ENCODE measurements around the gene DBX1. TPM values are rescaled to one million over a fixed set of nuclear protein-coding genes. Genes with fewer than 3 reads are reported as not detected.

The DBX1 gene
- total RNA-seq, 2 experiments from 2014 or later, result not detected

- peaks cover 11% of the 10 kb centered on the region for H3K4me1 Mint-ChIP-seq
- ChIA-PET CTCF (interaction anchor here (0.6 to 6.5 kb wide), 41 partner anchors 10 to 546 kb away, joined by 3 to 114 read pairs (median 4); no protein-coding TSS in a partner anchor), POLR2A (no interaction called here)
- no peak overlapping the region for H3K27ac Mint-ChIP-seq
- H3K27me3 Mint-ChIP-seq, result peaks cover 18% of the 10 kb centered on the region
- DNase-seq, result peak; percentile 75
- no peaks in the 10 kb centered on the region for H3K9me3 Mint-ChIP-seq
- H3K36me3 Mint-ChIP-seq (ENCODE audit: low read depth), result no peaks in the 10 kb centered on the region
- no peak overlapping the region for H3K4me3 Mint-ChIP-seq
These were observed 32.4 kb downstream of the DBX1 start for GRCh38 chr11:20127671-20128527.

GRCh38 chr11:20126724-20127123 is 33.6 kb downstream of the DBX1 start:
- Mint-ChIP-seq H3K4me1 (peaks cover 3% of the 10 kb centered on the region), H3K27me3 (peaks cover 8% of the 10 kb centered on the region), H3K36me3 (ENCODE audit: low read depth) (no peaks in the 10 kb centered on the region), H3K4me3 (no peak overlapping the region), H3K9me3 (no peaks in the 10 kb centered on the region), H3K27ac (no peak overlapping the region)
- no peak for DNase-seq
- POLR2A ChIA-PET, result no interaction called here
- CTCF ChIA-PET, result interaction anchor here (1.1 to 6.5 kb wide), 7 partner anchors 8 to 484 kb away, joined by 4 to 114 read pairs (median 15); no protein-coding TSS in a partner anchor

- Mint-ChIP-seq H3K36me3 (ENCODE audit: low read depth) (no peaks in the 10 kb centered on the region), H3K4me3 (no peak overlapping the region), H3K27me3 (peaks cover 5% of the 10 kb centered on the region), H3K9me3 (no peaks in the 10 kb centered on the region), H3K4me1 (no peaks in the 10 kb centered on the region), H3K27ac (no peak overlapping the region)
- DNase-seq, result no peak
- ChIA-PET POLR2A (no interaction called here), CTCF (interaction anchor here (6.5 kb wide), 1 partner anchor 229 kb away, joined by 114 read pairs; no protein-coding TSS in a partner anchor)
These were observed 34.3 kb downstream of the DBX1 start for GRCh38 chr11:20125927-20126326.

- ChIA-PET CTCF (no interaction called here), POLR2A (no interaction called here)
- no peak for DNase-seq
- peaks cover 2% of the 10 kb centered on the region for H3K27me3 Mint-ChIP-seq
- no peaks in the 10 kb centered on the region for H3K4me1 Mint-ChIP-seq
- H3K27ac Mint-ChIP-seq, result no peak overlapping the region
- no peaks in the 10 kb centered on the region for H3K9me3 Mint-ChIP-seq
- no peaks in the 10 kb centered on the region for H3K36me3 Mint-ChIP-seq (ENCODE audit: low read depth)
- no peak overlapping the region for H3K4me3 Mint-ChIP-seq
These were observed 38.1 kb downstream of the DBX1 start for GRCh38 chr11:20122131-20122530.

GRCh38 chr11:20120134-20120925 is 39.9 kb downstream of the DBX1 start:
- DNase-seq, result no peak
- Mint-ChIP-seq H3K4me1 (no peaks in the 10 kb centered on the region), H3K9me3 (no peaks in the 10 kb centered on the region), H3K4me3 (no peak overlapping the region), H3K36me3 (ENCODE audit: low read depth) (no peaks in the 10 kb centered on the region), H3K27me3 (peaks cover 2% of the 10 kb centered on the region), H3K27ac (no peak overlapping the region)
- POLR2A ChIA-PET, result no interaction called here
- CTCF ChIA-PET, result no interaction called here

- H3K36me3 Mint-ChIP-seq (ENCODE audit: low read depth), result no peaks in the 10 kb centered on the region
- peaks cover 2% of the 10 kb centered on the region for H3K27me3 Mint-ChIP-seq
- ChIA-PET CTCF (interaction anchor here (2.3 kb wide), 1 partner anchor 9 kb away, joined by 15 read pairs; no protein-coding TSS in a partner anchor), POLR2A (no interaction called here)
- no peak for DNase-seq
- no peaks in the 10 kb centered on the region for H3K9me3 Mint-ChIP-seq
- no peaks in the 10 kb centered on the region for H3K4me1 Mint-ChIP-seq
- H3K4me3 Mint-ChIP-seq, result no peak overlapping the region
- H3K27ac Mint-ChIP-seq, result no peak overlapping the region
These were observed 41.0 kb downstream of the DBX1 start for GRCh38 chr11:20119315-20119714.

- H3K36me3 Mint-ChIP-seq (ENCODE audit: low read depth), result no peaks in the 10 kb centered on the region
- DNase-seq, result no peak
- H3K4me3 Mint-ChIP-seq, result no peak overlapping the region
- H3K9me3 Mint-ChIP-seq, result no peaks in the 10 kb centered on the region
- ChIA-PET CTCF (interaction anchor here (2.3 kb wide), 1 partner anchor 10 kb away, joined by 15 read pairs; no protein-coding TSS in a partner anchor), POLR2A (no interaction called here)
- H3K27ac Mint-ChIP-seq, result no peak overlapping the region
- H3K27me3 Mint-ChIP-seq, result peaks cover 2% of the 10 kb centered on the region
- H3K4me1 Mint-ChIP-seq, result no peaks in the 10 kb centered on the region
These were observed 42.1 kb downstream of the DBX1 start for GRCh38 chr11:20118209-20118608.

GRCh38 chr11:20117291-20117690 is 43.0 kb downstream of the DBX1 start:
- POLR2A ChIA-PET, result no interaction called here
- Mint-ChIP-seq H3K4me1 (no peaks in the 10 kb centered on the region), H3K27ac (no peak overlapping the region)

GRCh38 chr11:20116825-20117224 is 43.5 kb downstream of the DBX1 start:
- ChIA-PET CTCF (interaction anchor here (2.0 kb wide), 1 partner anchor 11 kb away, joined by 9 read pairs; no protein-coding TSS in a partner anchor), POLR2A (no interaction called here)
- Mint-ChIP-seq H3K4me1 (peaks cover 2% of the 10 kb centered on the region), H3K9me3 (no peaks in the 10 kb centered on the region), H3K27ac (no peak overlapping the region), H3K27me3 (peaks cover 2% of the 10 kb centered on the region), H3K36me3 (ENCODE audit: low read depth) (no peaks in the 10 kb centered on the region), H3K4me3 (no peak overlapping the region)
- no peak for DNase-seq

More at GRCh38 chr11:20117291-20117690, 43.0 kb downstream of the DBX1 start:
- Mint-ChIP-seq H3K9me3 (no peaks in the 10 kb centered on the region), H3K36me3 (ENCODE audit: low read depth) (no peaks in the 10 kb centered on the region), H3K4me3 (no peak overlapping the region), H3K27me3 (peaks cover 2% of the 10 kb centered on the region)
- CTCF ChIA-PET, result interaction anchor here (2.3 kb wide), 1 partner anchor 11 kb away, joined by 15 read pairs; no protein-coding TSS in a partner anchor
- no peak for DNase-seq

GRCh38 chr11:20114588-20114987 is 45.7 kb downstream of the DBX1 start:
- no peak overlapping the region for H3K27ac Mint-ChIP-seq
- H3K36me3 Mint-ChIP-seq (ENCODE audit: low read depth), result no peaks in the 10 kb centered on the region
- H3K27me3 Mint-ChIP-seq, result no peaks in the 10 kb centered on the region
- CTCF ChIA-PET, result interaction anchor here (0.9 to 1.7 kb wide), 2 partner anchors 18 to 163 kb away, joined by 3 to 5 read pairs; no protein-coding TSS in a partner anchor
- no peaks in the 10 kb centered on the region for H3K9me3 Mint-ChIP-seq
- no peak for DNase-seq
- H3K4me1 Mint-ChIP-seq, result peaks cover 2% of the 10 kb centered on the region
- POLR2A ChIA-PET, result no interaction called here
- no peak overlapping the region for H3K4me3 Mint-ChIP-seq

GRCh38 chr11:20113149-20113438 is 47.2 kb downstream of the DBX1 start:
- Mint-ChIP-seq H3K9me3 (no peaks in the 10 kb centered on the region), H3K27ac (no peak overlapping the region), H3K4me3 (no peak overlapping the region), H3K27me3 (no peaks in the 10 kb centered on the region), H3K36me3 (ENCODE audit: low read depth) (no peaks in the 10 kb centered on the region), H3K4me1 (peaks cover 2% of the 10 kb centered on the region)
- ChIA-PET POLR2A (no interaction called here), CTCF (interaction anchor here (0.9 to 4.1 kb wide), 3 partner anchors 15 to 161 kb away, joined by 3 to 16 read pairs (median 5); no protein-coding TSS in a partner anchor)
- no peak for DNase-seq

- CTCF ChIA-PET, result interaction anchor here (0.9 to 5.2 kb wide), 5 partner anchors 15 to 169 kb away, joined by 3 to 21 read pairs (median 5); no protein-coding TSS in a partner anchor
- H3K27me3 Mint-ChIP-seq, result no peaks in the 10 kb centered on the region
- H3K4me3 Mint-ChIP-seq, result no peak overlapping the region
- no peaks in the 10 kb centered on the region for H3K36me3 Mint-ChIP-seq (ENCODE audit: low read depth)
- no peak overlapping the region for H3K27ac Mint-ChIP-seq
- H3K9me3 Mint-ChIP-seq, result no peaks in the 10 kb centered on the region
- POLR2A ChIA-PET, result no interaction called here
- peaks cover 2% of the 10 kb centered on the region for H3K4me1 Mint-ChIP-seq
- DNase-seq, result peak; percentile 21
These were observed 47.8 kb downstream of the DBX1 start for GRCh38 chr11:20112291-20113148.
